Fibroblast of pulmonary artery (primary cell): ENCODE measurements around the gene NCKAP5.

Experiments used
- DNase-seq: peaks from one replicate; pipeline ENCODE4 v3.0.0-alpha.2; 2010; ENCODE audit warnings: low read depth
- H3K4me3 ChIP-seq: replicated peaks from 2 replicates; pipeline ENCODE4 v1.5.1; 2011; ENCODE audit warnings: low read depth, mild to moderate bottlenecking, control low read depth, low read length, moderate library complexity
- TF ChIP-seq, protein P1 (sequence below): IDR thresholded peaks from 2 replicates; pipeline ENCODE4 v1.5.1; 2011; ENCODE audit warnings: mild to moderate bottlenecking, control low read depth, low read length, inconsistent platforms; ENCODE audit errors: missing control alignments

NCKAP5 gene

DNA sequence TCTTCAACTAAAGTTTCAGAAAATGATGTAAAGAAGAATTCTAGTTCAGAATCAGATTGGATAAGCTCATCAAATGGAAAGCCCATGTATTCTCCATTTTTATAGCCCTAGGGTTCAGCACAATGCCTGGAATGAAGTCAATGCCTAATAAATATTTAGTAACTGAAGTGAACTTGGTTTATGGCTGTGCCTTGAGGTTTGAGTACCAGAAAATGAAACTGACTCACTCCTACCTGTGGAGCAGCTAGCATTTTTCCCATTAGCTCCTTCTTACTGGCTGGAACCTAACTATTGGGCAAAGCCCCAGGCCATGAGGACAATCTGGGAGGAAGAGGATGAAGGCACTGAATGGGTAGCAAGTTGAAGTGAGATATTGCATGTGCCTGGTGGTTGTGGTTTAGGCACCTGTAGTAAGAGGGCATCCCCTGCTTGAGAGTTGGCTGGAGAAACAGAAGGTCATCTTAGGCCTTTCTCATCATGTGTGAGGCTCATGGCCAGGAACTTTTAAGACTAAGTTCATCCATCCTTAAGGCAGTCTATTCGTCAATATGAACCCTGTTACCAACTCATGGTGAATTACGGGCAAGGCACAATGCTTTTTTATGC is 813.3 kb downstream of the NCKAP5 start:
- no peak overlapping the region for H3K4me3 ChIP-seq
- DNase-seq, result no peak
- TF ChIP-seq, protein P1, sequence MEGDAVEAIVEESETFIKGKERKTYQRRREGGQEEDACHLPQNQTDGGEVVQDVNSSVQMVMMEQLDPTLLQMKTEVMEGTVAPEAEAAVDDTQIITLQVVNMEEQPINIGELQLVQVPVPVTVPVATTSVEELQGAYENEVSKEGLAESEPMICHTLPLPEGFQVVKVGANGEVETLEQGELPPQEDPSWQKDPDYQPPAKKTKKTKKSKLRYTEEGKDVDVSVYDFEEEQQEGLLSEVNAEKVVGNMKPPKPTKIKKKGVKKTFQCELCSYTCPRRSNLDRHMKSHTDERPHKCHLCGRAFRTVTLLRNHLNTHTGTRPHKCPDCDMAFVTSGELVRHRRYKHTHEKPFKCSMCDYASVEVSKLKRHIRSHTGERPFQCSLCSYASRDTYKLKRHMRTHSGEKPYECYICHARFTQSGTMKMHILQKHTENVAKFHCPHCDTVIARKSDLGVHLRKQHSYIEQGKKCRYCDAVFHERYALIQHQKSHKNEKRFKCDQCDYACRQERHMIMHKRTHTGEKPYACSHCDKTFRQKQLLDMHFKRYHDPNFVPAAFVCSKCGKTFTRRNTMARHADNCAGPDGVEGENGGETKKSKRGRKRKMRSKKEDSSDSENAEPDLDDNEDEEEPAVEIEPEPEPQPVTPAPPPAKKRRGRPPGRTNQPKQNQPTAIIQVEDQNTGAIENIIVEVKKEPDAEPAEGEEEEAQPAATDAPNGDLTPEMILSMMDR, result no peak

DNA sequence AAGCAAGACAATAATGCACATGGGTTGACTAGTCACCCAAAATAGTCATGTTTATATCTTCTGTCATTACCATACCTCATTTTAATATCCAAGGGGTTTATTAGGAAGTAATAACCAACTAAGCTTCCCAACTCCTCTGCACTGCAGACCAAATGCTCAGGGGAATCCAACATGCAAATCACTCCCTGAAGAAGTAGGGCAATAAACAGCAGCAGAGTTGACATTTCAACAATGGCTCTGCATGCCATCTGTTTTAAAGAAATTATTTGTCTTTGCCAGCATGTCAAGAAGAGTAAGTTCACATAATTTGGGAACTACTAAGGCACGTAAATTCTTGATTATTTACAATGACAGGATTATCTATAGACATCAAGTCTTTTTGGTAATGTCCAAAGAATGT is 813.9 kb downstream of the NCKAP5 start:
- H3K4me3 ChIP-seq, result no peak overlapping the region
- TF ChIP-seq, protein P1, result no peak
- no peak for DNase-seq

DNA sequence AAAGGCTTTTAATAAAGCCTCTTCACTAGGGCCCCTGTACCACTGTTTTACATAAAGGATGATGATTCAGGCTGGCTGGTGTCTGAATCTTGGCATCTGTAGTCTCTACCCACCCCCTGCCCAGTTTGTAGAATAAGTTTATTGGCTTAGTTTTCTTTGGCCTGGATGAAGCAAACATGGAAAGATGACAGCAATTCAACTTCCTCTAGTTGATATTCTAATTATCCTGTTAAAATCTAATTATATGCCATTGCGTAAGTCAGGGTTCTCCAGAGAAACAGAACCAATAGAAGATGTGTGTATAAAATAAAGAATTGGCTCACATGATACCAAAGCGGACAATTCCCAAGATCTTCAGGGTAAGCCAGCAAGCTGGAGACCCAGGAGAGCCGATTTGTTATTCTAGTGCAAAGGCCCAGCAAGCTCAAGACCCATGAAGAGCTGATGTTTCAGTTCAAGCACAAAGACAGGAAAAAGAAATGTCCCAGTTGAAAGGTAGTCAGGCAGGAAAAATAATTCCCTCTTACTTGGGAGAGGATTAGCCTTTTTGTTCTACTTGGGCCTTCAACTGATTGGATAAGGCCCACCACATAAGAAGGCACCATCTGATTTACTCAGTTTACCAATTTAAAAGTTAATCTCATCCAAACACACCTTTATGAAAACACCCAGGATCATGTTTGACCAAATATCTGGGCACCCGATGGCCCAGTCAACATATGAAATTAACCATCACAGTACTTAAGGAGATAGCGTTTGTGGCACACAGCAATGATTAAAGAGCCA is 815.6 kb downstream of the NCKAP5 start:
- DNase-seq, result no peak
- no peak overlapping the region for H3K4me3 ChIP-seq
- TF ChIP-seq, protein P1, result no peak

DNA sequence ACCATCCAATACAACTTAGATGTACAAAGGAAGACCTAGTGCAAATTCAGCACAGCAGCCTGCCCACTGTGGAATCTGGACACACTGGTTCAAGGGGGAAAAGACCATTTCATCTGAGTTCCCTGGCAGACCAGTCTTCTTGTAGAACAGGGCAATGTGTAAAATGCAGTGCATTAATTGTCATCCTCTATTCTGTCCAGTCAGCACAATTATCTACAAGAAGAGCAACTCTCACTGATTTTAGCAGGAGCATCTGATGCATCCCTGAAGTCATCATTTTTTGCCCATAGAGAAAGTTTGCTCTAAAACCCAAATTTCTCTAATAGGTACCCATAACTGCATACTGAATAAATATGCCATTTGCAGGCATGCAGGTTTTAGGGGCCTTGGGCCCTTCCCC is 816.4 kb downstream of the NCKAP5 start:
- H3K4me3 ChIP-seq, result no peak overlapping the region
- DNase-seq, result no peak
- TF ChIP-seq, protein P1, result no peak

DNA sequence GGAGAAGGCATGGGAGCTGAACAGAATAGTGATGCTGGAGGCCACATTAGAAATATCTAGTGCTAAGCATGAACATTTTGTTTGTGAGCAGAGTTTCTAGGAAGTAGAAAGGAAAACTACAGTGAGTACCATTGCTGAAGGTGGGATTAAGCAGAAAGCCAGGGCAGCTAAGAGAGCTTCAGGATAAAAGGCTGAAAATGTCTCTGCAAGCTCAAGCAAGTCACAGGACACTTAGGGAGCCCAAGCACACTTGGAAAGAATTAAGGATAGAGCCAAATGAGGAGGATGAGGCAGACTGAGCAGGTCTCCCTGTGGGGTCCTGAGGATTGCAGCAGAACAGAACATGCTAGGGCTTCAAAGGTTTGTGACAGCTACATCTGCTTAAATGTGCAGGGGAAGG is 817.7 kb downstream of the NCKAP5 start:
- no peak for DNase-seq
- H3K4me3 ChIP-seq, result no peak overlapping the region
- TF ChIP-seq, protein P1, result no peak

DNA sequence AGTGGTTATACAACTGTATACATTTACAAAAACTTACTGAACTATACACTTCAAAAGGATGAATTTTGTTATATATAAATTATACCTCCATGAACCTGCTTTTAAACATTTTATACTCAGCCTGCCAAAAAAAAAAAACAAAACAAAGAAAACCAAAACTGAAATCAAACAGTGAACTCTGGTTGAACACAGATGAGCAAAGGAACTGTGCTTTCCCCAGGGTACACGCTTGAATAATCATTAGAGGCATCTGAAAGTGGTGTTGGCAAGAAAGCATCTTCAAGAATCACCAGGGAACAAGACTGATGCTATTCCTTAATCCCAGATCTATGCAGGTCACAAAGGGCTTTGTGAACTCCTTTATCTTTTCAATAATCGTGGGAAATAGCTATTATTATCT is 821.2 kb downstream of the NCKAP5 start:
- H3K4me3 ChIP-seq, result no peak overlapping the region
- DNase-seq, result no peak
- TF ChIP-seq, protein P1, result no peak
